GM21723 (cell line): ENCODE results near the gene PDE4D.
"Not testable (repeated sequence)": the region's sequence is repeated elsewhere in the genome, so short reads cannot be mapped to it uniquely, and the experiment has no call there.

ENCODE experiments used
- ATAC-seq: cut with Tn5 transposase; IDR thresholded peaks from one replicate; pipeline ENCODE4 v1.9.1; 2021; ENCODE audit warnings: mild to moderate bottlenecking, moderate library complexity; ENCODE audit not compliant: unreplicated experiment

Gene PDE4D

GRCh38 chr5:59748036-59748663 lies 145.4 kb downstream of the PDE4D start:
- not testable (repeated sequence) for ATAC-seq

- no peak for ATAC-seq
These were observed 147.2 kb downstream of the PDE4D start for GRCh38 chr5:59746241-59746765.

GRCh38 chr5:59745415-59745863 lies 148.1 kb downstream of the PDE4D start:
- ATAC-seq = no peak

- no peak for ATAC-seq
These were observed 149.0 kb downstream of the PDE4D start for GRCh38 chr5:59744531-59744992.

GRCh38 chr5:59741599-59741998 lies 151.9 kb downstream of the PDE4D start:
- no peak for ATAC-seq

GRCh38 chr5:59738024-59738423 lies 155.5 kb downstream of the PDE4D start:
- no peak for ATAC-seq

- no peak for ATAC-seq
These were observed 160.7 kb downstream of the PDE4D start for GRCh38 chr5:59732806-59733205.

- ATAC-seq = no peak
These were observed 161.2 kb downstream of the PDE4D start for GRCh38 chr5:59732301-59732700.

- ATAC-seq = no peak
These were observed 161.7 kb downstream of the PDE4D start for GRCh38 chr5:59731809-59732208.

GRCh38 chr5:59729820-59730219 lies 163.7 kb downstream of the PDE4D start:
- ATAC-seq = no peak

- no peak for ATAC-seq
These were observed 164.2 kb downstream of the PDE4D start for GRCh38 chr5:59729357-59729756.

- ATAC-seq = no peak
These were observed 165.2 kb downstream of the PDE4D start for GRCh38 chr5:59728356-59728755.

GRCh38 chr5:59727186-59727585 lies 166.3 kb downstream of the PDE4D start:
- ATAC-seq = no peak

- ATAC-seq = no peak
These were observed 168.1 kb downstream of the PDE4D start for GRCh38 chr5:59725392-59725767.

- peak; percentile 84 for ATAC-seq
These were observed 168.8 kb downstream of the PDE4D start for GRCh38 chr5:59724482-59725391.

- ATAC-seq = no peak
These were observed 170.7 kb downstream of the PDE4D start for GRCh38 chr5:59722874-59723273.

GRCh38 chr5:59721741-59722140 lies 171.8 kb downstream of the PDE4D start:
- no peak for ATAC-seq

GRCh38 chr5:59720063-59720462 lies 173.5 kb downstream of the PDE4D start:
- no peak for ATAC-seq

- ATAC-seq = no peak
These were observed 176.5 kb downstream of the PDE4D start for GRCh38 chr5:59716966-59717500.

GRCh38 chr5:59716029-59716428 lies 177.5 kb downstream of the PDE4D start:
- no peak for ATAC-seq

- ATAC-seq = no peak
These were observed 178.3 kb downstream of the PDE4D start for GRCh38 chr5:59715228-59715627.

GRCh38 chr5:59713498-59713844 lies 180.1 kb downstream of the PDE4D start:
- no peak for ATAC-seq
